HFF-Myc (cell line): ENCODE data around the gene VSTM2L.

ENCODE experiments used
- DNase-seq: peaks from one replicate; pipeline ENCODE4 v3.0.0-alpha.2; 2011; ENCODE audit warnings: low read depth; ENCODE audit errors: extremely low read depth
- H3K4me3 ChIP-seq: replicated peaks from 2 replicates; pipeline ENCODE4 v1.5.1; 2011; ENCODE audit warnings: low read depth, mild to moderate bottlenecking, control low read depth, low read length
- TF ChIP-seq, protein P1 (sequence below): IDR thresholded peaks from 2 replicates; pipeline ENCODE4 v1.5.1; 2012; ENCODE audit warnings: mild to moderate bottlenecking, low read depth, low read length, control low read depth; ENCODE audit errors: missing control alignments

Gene VSTM2L

DNA sequence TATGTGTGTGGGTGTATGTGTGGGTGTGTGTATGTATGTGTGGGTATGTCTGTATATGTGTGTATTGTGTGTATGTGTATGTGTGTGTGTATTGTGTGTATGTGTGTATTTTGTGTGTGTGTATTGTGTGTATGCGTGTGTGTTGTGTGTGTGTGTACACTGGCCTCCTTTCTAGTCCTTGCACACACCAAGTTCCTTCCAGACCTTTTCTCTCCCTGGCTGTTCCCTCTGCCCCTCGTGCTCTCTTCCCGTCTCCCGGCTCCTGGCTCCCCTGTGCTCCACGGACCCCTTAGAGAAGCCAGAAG, 11.4 kb downstream of the VSTM2L start:
- no peak for DNase-seq
- no peak overlapping the region for H3K4me3 ChIP-seq
- TF ChIP-seq, protein P1, sequence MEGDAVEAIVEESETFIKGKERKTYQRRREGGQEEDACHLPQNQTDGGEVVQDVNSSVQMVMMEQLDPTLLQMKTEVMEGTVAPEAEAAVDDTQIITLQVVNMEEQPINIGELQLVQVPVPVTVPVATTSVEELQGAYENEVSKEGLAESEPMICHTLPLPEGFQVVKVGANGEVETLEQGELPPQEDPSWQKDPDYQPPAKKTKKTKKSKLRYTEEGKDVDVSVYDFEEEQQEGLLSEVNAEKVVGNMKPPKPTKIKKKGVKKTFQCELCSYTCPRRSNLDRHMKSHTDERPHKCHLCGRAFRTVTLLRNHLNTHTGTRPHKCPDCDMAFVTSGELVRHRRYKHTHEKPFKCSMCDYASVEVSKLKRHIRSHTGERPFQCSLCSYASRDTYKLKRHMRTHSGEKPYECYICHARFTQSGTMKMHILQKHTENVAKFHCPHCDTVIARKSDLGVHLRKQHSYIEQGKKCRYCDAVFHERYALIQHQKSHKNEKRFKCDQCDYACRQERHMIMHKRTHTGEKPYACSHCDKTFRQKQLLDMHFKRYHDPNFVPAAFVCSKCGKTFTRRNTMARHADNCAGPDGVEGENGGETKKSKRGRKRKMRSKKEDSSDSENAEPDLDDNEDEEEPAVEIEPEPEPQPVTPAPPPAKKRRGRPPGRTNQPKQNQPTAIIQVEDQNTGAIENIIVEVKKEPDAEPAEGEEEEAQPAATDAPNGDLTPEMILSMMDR, result no peak

DNA sequence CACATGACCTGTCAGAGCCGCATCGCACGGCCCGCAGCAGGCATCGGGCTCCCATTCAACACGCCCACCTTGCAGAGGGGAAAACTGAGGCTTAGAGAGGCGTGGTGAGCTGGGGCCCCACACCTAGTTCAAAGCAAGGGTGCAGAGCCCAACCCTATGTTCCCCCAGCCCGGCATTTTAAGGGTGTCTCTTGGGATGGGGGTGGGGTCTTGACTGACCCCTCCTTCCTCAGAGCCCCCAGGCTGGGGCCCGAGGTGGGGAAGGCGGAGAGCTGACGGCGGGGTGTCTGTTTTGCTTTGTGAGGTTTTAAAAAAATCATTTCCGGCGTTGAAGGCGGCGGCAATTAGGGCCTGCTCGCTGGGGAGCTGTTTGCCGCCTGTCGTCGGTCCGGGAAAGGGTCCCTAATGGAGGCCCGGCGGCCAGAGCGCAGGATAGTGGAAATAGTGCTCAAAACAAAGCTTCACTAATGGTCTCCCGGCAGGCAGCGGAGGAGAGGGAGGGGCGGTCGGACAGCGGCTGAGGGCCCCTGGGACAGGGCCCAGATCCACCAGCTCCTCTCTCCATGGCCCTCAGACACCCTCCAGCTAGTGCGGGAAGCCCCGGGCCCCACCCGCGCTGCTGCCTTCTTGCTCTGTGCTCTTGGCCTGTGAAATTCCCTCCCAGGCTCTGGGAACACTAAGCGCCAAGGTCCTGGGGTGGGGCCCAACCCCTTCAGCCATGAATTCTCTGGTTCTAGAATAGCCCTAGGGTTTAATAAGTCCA, 11.9 kb downstream of the VSTM2L start:
- TF ChIP-seq, protein P1, result no peak
- no peak overlapping the region for H3K4me3 ChIP-seq
- DNase-seq, result no peak

DNA sequence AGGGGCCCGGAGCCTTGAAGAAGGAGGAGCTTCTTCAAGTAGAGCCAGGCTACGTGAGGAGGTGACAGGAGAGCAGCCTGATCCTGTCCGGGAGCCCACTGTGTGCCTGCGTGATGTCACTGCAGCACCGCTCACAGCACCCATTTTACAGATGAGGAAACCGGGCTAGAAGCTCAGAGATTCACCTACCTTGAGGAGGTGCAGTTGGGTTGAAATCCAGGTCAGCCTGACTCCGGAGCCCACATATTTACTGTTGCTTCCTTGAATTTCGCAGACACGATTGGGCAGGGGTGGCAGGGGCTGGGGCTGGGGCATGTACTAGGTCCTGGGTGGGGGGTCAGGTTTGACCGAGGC, 12.5 kb downstream of the VSTM2L start:
- no peak for DNase-seq
- no peak overlapping the region for H3K4me3 ChIP-seq
- TF ChIP-seq, protein P1, result no peak

DNA sequence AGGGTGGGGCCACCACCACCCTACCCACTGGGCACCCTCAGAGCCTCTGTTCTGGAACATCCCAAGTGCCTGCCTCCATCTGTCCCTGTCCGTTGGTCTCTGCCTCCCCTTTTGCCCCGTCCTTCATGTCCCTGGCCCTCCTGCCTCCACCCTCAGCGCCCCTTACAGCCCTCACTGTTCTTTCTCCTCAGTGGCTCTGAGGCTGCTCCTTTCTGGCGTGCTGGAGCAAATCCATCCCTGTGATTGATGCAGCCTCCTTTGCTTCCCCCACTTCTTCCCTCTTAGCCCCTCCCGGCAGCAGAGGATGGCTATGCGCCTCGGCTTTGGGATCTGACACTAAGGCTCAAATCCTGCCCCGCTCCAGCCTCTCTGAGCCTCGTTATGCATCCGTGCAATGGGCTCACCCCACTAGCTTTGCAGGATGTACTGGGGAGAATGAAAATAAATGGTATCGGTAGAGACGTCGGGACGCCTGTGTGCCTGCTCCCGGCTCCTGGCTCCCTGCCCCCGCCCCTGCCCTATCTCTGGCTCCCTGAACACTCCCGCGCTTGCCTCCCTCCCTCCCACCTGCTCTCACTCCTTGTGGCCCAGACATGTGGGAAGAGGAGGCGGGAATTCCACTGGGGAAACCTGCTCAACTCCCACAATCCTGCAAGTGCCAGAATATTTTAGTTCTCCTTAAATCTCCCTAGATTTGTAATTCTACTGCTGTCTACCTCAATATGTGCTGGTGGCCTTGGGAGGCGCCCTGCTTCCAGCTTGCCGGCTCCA, 13.1 kb downstream of the VSTM2L start:
- DNase-seq, result no peak
- H3K4me3 ChIP-seq, result no peak overlapping the region
- TF ChIP-seq, protein P1, result no peak

DNA sequence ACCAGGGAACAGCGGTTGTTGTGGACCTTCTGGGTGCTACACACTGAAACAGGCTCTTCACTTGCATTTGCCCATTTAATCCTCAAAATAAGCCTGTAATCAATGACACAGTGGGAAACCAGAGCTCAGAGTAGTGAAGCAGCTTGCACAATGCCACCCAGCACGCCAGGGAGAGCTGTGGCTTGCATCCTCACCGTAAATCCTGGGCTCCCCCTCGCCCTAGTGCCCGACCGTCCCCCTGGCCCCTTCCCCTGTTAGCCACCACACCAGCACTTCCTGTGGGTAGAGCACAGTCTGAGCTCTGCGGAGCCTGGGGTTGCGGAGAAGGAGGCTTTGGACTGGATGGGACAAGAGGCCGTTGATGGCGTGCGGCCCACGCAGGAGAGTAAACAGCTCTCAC, 14.5 kb downstream of the VSTM2L start:
- H3K4me3 ChIP-seq, result no peak overlapping the region
- TF ChIP-seq, protein P1, result no peak
- no peak for DNase-seq

DNA sequence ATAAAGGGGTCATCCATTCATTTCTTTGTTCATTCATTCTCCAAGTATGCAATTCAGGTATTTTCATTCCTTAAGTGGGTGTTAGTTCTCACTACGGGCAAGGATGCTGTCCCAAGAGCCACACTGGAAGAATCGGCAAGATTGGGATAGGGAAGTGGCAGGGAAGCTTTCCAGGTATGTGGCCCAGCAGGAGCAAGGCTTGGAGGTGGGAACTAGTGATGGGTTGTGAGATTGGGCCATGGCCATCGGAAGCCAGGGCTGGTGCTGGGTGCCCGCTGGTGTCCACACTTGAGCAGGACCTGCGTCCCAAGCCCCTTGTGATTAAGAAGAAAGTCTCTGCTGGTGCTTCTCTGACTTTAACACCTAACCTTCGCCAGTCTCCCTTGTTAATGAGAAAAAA, 15.1 kb downstream of the VSTM2L start:
- no peak for DNase-seq

More for the DNA sequence above, 15.1 kb downstream of the VSTM2L start:
- TF ChIP-seq, protein P1, result no peak
- H3K4me3 ChIP-seq, result no peak overlapping the region
